K562 (cell line): ENCODE results near the gene TOMM70. TPM values are rescaled to one million over a fixed set of nuclear protein-coding genes. Genes with fewer than 3 reads are reported as not detected.

Experiments used
- ATAC-seq: fragments of 200-7000 bp; cut with Tn5 transposase; 3 replicates; pipeline ENCODE4 v1.9.1; 2020; ENCODE audit warnings: moderate library complexity
- BruUV-seq: library from RNA; stranded (reverse); fragments of 400-500 nt; replicated peaks from 2 replicates; lab custom pipeline; 2021; lab: Mats Ljungman, UMichigan
- CTCF ChIA-PET: fragments of 300-600 bp; formaldehyde crosslinking; extraction: SDS; loops from one replicate; lab custom pipeline; 2021; ENCODE audit warnings: low intra/inter-chr PET ratio; lab: Yijun Ruan, JAX
- POLR2A ChIA-PET: fragments of 300-600, 350-650 bp; sonication (Branson Sonifier 250); formaldehyde crosslinking; extraction: SDS; loops from one replicate; lab custom pipeline; 2021; ENCODE audit warnings: antibody characterized with exemption, inconsistent platforms; lab: Yijun Ruan, JAX
- DNase-seq, 4 experiments: peaks; one replicate each; pipeline versions ENCODE4 v3.0.0 to v3.0.0-alpha.2; 2011 to 2018; ENCODE audit warnings: low spot score in 3 of 4, mixed read lengths in 3 of 4; ENCODE audit errors: extremely low read depth in 1 of 4
- FAIRE-seq: peaks from 2 replicates; lab custom pipeline; 2011; peaks lifted over from hg19 to GRCh38; lab: Jason Lieb, UNC
- H2AFZ ChIP-seq: 2 replicates; pipeline ENCODE4 v1.6.0; 2011; ENCODE audit warnings: low read depth, low read length, control low read depth, inconsistent platforms
- H3K27ac ChIP-seq: fragments of 200-600 bp; 3 replicates; pipeline ENCODE4 v1.8.0; 2011; ENCODE audit warnings: low read depth, mild to moderate bottlenecking, control low read depth, inconsistent platforms, low read length, moderate library complexity, mixed read lengths; ENCODE audit errors: extremely low read depth
- H3K27me3 ChIP-seq, 2 experiments: fragments of 300-600 bp in 1 of 2; 2 replicates in 1 of 2; 3 replicates in 1 of 2; pipeline versions ENCODE4 v1.6.0 to v1.8.0; 2011; ENCODE audit warnings: inconsistent platforms in 2 of 2, low read length in 2 of 2, mild to moderate bottlenecking in 1 of 2, mixed read lengths in 1 of 2, moderate library complexity in 1 of 2; ENCODE audit not compliant: control insufficient read depth in 2 of 2, insufficient read depth in 2 of 2
- H3K36me3 ChIP-seq: fragments of 300-600 bp; 3 replicates; pipeline ENCODE4 v1.8.0; 2011; ENCODE audit warnings: mild to moderate bottlenecking, low read length, inconsistent platforms; ENCODE audit not compliant: control insufficient read depth, insufficient read depth
- H3K4me1 ChIP-seq, 2 experiments: fragments of 200-600 bp in 1 of 2; replicated peaks in 1 of 2; 2 replicates in 1 of 2; 3 replicates in 1 of 2; pipeline versions ENCODE4 v1.5.1 to v1.8.0; 2011; ENCODE audit warnings: inconsistent platforms in 2 of 2, low read length in 2 of 2, mild to moderate bottlenecking in 1 of 2, mixed read lengths in 1 of 2, moderate library complexity in 1 of 2; ENCODE audit not compliant: control insufficient read depth in 2 of 2, insufficient read depth in 2 of 2
- H3K4me2 ChIP-seq: 2 replicates; pipeline ENCODE4 v1.6.1; 2011; ENCODE audit warnings: low read length, control low read depth, inconsistent platforms, mixed read lengths; ENCODE audit not compliant: insufficient read depth
- H3K4me3 ChIP-seq: fragments of 200-600 bp; sonication (generic), shearing (Covaris generic); 2 replicates; pipeline ENCODE4 v1.5.1; 2016; ENCODE audit warnings: control low read depth, inconsistent platforms
- H3K79me2 ChIP-seq: fragments of 200-600 bp; 3 replicates; pipeline ENCODE4 v1.8.0; 2011; ENCODE audit warnings: low read length, inconsistent platforms; ENCODE audit not compliant: control insufficient read depth, insufficient read depth
- H3K9ac ChIP-seq, 2 experiments: 2 replicates each; pipeline versions ENCODE4 v1.6.0 to v1.6.1; 2011; ENCODE audit warnings: low read depth in 2 of 2, low read length in 2 of 2, control low read depth in 1 of 2, inconsistent platforms in 1 of 2, mild to moderate bottlenecking in 1 of 2, mixed read lengths in 1 of 2; ENCODE audit not compliant: insufficient read depth in 1 of 2
- H3K9me1 ChIP-seq: one replicate; pipeline ENCODE4 v1.6.0; 2011; ENCODE audit warnings: inconsistent platforms, mild to moderate bottlenecking, low read length, moderate library complexity; ENCODE audit not compliant: control insufficient read depth, insufficient read depth
- H3K9me3 ChIP-seq: replicated peaks from 2 replicates; pipeline ENCODE4 v1.5.1; 2011; ENCODE audit warnings: low read depth, low read length, inconsistent platforms; ENCODE audit not compliant: control insufficient read depth, insufficient read depth
- H4K20me1 ChIP-seq: replicated peaks from 2 replicates; pipeline ENCODE4 v1.6.1; 2011; ENCODE audit warnings: low read length, inconsistent platforms, mixed read lengths; ENCODE audit not compliant: control insufficient read depth, insufficient read depth
- NCOA1 ChIP-seq: fragments of 450-650 bp; IDR thresholded peaks from 2 replicates; pipeline ENCODE4 v1.6.1; 2016; ENCODE audit warnings: low read depth
- NFATC3 ChIP-seq: fragments of 450-650 bp; IDR thresholded peaks from 2 replicates; pipeline ENCODE4 v1.6.1; 2017; ENCODE audit warnings: mild to moderate bottlenecking
- ZC3H4 ChIP-seq: sonication (generic); formaldehyde crosslinking; IDR thresholded peaks from 2 replicates; pipeline ENCODE4 v1.9.0; 2021; ENCODE audit warnings: missing genetic modification reagents, borderline replicate concordance
- ZNF12 ChIP-seq: sonication (generic); formaldehyde crosslinking; IDR thresholded peaks from 2 replicates; pipeline ENCODE4 v1.4.0; 2020; ENCODE audit warnings: mild to moderate bottlenecking, missing genetic modification reagents
- WGBS: fragments of 100-300 bp; shearing (Covaris generic); methylation state at CpG from one replicate; pipeline ENCODE4 v1.1.6; 2016; ENCODE audit warnings: low coverage, mixed read lengths; ENCODE audit not compliant: insufficient coverage; ENCODE audit errors: missing lambda C conversion rate; 5-methylcytosine and 5-hydroxymethylcytosine counted together
- in situ Hi-C: fragments of 300-500 bp; cut with MboI; formaldehyde crosslinking; loops from 4 replicates; pipeline ENCODE4 v1.15.0; 2018; ENCODE audit warnings: inconsistent platforms, mixed read lengths
- intact Hi-C: fragments of 100-400 bp; cut with micrococcal nuclease; formaldehyde crosslinking; loops from 2 replicates; pipeline ENCODE4 v1.14.2; 2022
- polyA plus RNA-seq, 8 experiments: library from polyadenylated mRNA; depleted of rRNA in 4 of 8; stranded (reverse) in 5 of 8; unstranded in 3 of 8; fragments of >200 nt; fragmentation: Nextera tagmentation in 2 of 8; fragmentation: Illumina TruSeq in 1 of 8; extraction: Ambion mirVana in 2 of 8; extraction: Trizol in 1 of 8; gene quantifications; 2 replicates each; pipeline versions ENCODE4 v1.2.1 to v1.2.3, GENCODE V29; 2011 to 2014; ENCODE audit warnings: inconsistent platforms in 1 of 8, missing spikeins in 1 of 8
- total RNA-seq, 7 experiments: library from RNA; depleted of rRNA in 6 of 7; stranded (reverse); fragments of >200 nt in 6 of 7; fragmentation: Illumina TruSeq in 2 of 7; extraction: Trizol in 2 of 7; gene quantifications; 2 replicates each; pipeline versions ENCODE4 v1.2.1 to v1.2.3, GENCODE V29; 2011 to 2021; ENCODE audit warnings: low replicate concordance in 1 of 7

TOMM70 gene
- total and polyA plus RNA-seq, 9 of the 15 experiments (the other 6 are each of a cell fraction or from before 2014, with no cell fraction given), result 17.5 to 75.6 (median 54.9) TPM

DNA sequence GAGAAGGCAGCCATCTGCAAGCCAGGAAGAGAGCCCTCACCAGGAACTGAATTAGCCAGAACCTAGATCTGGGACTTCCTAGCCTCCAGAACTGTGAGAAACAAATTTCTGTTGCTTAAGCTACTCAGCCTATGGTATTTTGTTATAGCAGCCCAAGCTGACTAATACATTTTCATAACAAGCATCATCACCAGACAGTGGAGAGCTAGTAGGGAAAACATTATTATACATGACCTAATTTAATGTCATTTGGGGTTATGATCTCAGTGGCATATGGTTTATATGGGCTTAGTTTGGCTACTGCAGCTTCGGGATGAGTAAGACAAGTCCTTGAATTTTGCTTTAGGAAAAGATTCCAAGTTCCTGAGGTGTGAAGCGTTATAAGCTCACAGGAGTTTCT lies 36.1 kb upstream of the TOMM70 start:
- Histone ChIP-seq H3K9ac (no peak overlapping the region), H3K9me1 (no peaks in the 10 kb centered on the region), H3K79me2 (no peaks in the 10 kb centered on the region), H3K4me2 (no peak overlapping the region), H3K9me3 (no peaks in the 10 kb centered on the region), H3K36me3 (no peaks in the 10 kb centered on the region), H3K4me1 (no peaks in the 10 kb centered on the region; a peak in 1 of 5 replicates), H3K4me3 (no peak overlapping the region), H4K20me1 (no peaks in the 10 kb centered on the region), H3K27me3 (no peaks in the 10 kb centered on the region), H3K27ac (no peak overlapping the region), H2AFZ (no peak overlapping the region)
- in situ Hi-C loops, result no loop called here
- intact Hi-C loops, result no loop called here
- TF ChIP-seq ZNF12 (CRISPR knock-in tag), result peak; percentile 96
- no peak for TF ChIP-seq ZC3H4 (CRISPR knock-in tag)
- BruUV-seq, result no TSS peak
- no peak for ATAC-seq
- ChIA-PET POLR2A (interaction anchor here (0.5 to 1.8 kb wide), 2 partner anchors 11 to 56 kb away, joined by 3 to 9 read pairs; no protein-coding TSS in a partner anchor), CTCF (no interaction called here)
- no peak for DNase-seq
- FAIRE-seq, result no peak
- WGBS, result 67% methylated on average over 2 of the region's 2 CpGs

DNA sequence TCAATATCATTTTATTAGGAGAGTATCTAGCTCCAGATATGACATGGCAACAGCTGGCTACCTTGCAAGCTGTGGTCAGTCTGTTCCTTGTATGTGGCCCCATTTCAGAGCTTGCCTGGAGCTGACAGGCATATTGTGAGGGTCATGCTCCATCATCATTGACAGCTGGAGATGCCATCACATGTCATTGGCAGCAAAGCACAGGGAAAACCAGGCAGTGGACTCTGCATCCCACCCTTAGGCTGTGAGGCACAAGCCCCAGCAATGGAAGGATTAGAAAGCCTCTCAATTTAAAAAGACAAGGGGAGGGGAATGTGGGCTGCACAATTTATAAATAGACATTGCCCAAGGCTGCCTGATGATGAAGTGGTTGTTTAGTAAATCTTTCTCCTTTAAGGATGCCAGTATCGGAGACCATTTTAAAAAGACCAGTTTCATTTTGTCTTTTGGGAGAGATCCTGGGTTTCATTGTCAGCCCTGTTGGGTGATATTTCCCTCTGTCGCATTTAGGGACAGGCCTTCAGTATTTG lies 28.4 kb upstream of the TOMM70 start:
- Histone ChIP-seq H4K20me1 (no peaks in the 10 kb centered on the region), H3K4me3 (no peak overlapping the region), H3K27me3 (no peaks in the 10 kb centered on the region), H2AFZ (no peak overlapping the region), H3K9me3 (no peaks in the 10 kb centered on the region), H3K27ac (no peak overlapping the region), H3K9ac (no peak overlapping the region), H3K79me2 (no peaks in the 10 kb centered on the region), H3K4me2 (no peak overlapping the region), H3K36me3 (no peaks in the 10 kb centered on the region), H3K9me1 (no peaks in the 10 kb centered on the region), H3K4me1 (peaks cover 0 to 22% of the 10 kb centered on the region in 2 experiments; a peak in 2 of 5 replicates)
- intact Hi-C loops (no loop called here), in situ Hi-C loops (no loop called here)
- BruUV-seq, result no TSS peak
- 89% methylated on average over 2 of the region's 2 CpGs for WGBS
- no peak for TF ChIP-seq NFATC3
- TF ChIP-seq NCOA1, result no peak
- DNase-seq (no peak), FAIRE-seq (no peak), ATAC-seq (no peak)
- ChIA-PET CTCF (no interaction called here), POLR2A (interaction anchor here (0.7 to 1.6 kb wide), 3 partner anchors 21 to 33 kb away, joined by 3 to 4 read pairs (median 3); partner anchors contain the start of genes LNP1 and TOMM70)
